Pulmonary artery endothelial cell (primary cell): Measurements from ENCODE around the gene IRF5. TPM values are rescaled to one million over a fixed set of nuclear protein-coding genes. Genes with fewer than 3 reads are reported as not detected.

Source experiments
- DNase-seq: peaks from one replicate; pipeline ENCODE4 v3.0.0-alpha.2; 2011; ENCODE audit warnings: low read depth, low spot score
- total RNA-seq: library from RNA; depleted of rRNA; stranded (reverse); fragments of >200 nt; gene quantifications from 2 replicates; pipeline ENCODE4 v1.2.3, GENCODE V29; 2014

The IRF5 gene
- total RNA-seq, 1 donor from 2014 or later = 0.26 TPM

DNA sequence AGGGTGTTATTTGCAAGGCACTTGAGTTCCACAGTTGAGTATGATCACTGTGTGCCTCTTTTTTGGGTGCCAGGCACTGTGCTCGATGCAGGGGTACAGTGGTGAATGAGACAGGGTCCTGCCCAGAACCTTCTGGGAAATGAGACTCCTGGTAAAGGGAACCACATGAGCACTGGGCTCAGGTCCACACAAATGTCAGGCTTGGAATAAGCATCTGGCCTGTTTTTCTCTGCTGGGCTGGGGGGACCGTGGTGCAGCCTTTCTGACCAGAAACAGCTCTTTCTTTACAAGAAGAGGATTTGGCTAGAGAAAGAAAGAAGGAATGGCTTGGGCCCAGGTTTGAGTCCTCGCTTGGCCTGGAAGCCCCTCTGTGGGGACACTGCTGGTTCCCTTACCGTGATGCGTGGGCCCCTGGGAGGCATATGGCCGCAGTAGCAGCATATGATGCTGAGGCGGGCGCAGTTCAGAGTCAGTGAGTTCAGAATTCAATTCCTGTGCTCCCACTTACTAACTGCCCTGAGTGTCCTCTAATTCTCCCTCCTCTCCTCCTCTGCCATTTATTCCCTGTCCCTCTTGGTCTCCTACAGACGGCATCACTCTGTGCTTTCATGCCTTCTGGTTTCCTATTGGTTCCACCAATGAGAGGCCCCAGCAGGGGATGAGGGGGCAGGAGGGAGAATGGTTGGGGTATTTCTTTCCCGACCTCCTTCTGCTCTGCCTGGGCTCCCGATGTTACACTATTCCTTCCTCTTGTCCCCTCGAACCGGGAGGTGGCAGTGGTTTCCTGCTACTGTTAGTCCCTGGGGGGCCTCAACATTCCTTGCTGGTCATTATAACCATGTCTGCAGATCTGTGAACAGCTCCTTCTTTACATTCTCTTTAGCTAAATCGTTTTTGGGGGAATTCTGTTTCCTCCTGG lies 17.6 kb upstream of the IRF5 start:
- DNase-seq = no peak

DNA sequence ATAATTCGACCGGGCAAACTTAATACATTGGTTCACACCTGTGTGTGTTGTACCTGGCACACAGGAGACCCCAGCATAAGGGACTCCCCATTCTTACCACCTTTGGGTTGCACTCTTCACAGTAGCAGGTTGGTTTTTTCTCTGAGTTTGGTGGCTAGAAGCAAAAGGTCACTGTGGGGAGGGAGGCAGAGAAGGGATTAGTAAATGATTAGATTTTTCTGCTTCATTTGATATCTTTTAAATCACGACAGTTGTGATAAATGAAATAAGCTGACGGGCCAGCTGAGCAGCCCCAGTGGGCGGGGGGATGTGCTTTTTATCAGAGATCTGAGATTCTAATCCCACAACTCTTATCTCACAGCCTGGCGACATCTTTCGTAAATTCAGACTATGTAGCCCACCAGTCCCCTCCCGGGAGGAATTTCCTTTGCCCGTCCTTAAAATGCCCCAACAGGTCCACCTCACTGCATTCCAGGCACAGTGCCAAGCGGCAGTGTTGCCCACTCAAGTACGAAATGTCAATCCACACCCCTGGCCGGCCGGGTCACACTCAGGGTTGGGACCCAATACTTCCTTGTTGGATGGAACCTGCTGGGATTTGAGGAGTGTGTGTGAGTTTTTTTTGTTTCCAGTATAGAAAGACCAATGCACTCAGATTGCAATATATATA lies 16.7 kb upstream of the IRF5 start:
- no peak for DNase-seq

DNA sequence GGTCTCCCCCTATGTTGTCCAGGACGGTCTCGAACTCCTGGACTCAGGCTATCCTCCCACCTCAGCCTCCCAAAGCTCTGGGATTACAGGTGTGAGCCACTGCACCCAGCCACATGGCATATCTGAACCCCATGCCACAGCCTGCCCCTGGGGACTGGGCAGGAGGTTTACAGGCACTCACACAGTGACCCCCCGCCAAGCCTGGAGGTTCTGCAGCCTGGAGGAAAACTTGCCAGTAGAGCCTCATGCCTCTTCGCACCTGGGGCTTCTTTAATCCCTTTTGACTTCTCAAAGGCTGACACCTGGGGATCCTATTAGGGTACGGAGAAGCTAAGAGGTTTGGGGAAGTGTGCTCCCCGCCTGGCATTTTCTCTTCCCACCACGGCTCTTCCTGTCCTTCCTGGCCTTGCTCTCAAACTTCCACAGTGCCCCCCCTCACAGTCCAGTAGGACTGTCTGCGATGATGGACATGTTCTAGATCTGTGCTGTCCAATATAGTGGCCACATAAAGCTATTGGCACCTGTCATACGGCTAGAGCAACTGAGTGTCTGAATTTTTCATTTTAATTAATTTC lies 15.8 kb upstream of the IRF5 start:
- no peak for DNase-seq

DNA sequence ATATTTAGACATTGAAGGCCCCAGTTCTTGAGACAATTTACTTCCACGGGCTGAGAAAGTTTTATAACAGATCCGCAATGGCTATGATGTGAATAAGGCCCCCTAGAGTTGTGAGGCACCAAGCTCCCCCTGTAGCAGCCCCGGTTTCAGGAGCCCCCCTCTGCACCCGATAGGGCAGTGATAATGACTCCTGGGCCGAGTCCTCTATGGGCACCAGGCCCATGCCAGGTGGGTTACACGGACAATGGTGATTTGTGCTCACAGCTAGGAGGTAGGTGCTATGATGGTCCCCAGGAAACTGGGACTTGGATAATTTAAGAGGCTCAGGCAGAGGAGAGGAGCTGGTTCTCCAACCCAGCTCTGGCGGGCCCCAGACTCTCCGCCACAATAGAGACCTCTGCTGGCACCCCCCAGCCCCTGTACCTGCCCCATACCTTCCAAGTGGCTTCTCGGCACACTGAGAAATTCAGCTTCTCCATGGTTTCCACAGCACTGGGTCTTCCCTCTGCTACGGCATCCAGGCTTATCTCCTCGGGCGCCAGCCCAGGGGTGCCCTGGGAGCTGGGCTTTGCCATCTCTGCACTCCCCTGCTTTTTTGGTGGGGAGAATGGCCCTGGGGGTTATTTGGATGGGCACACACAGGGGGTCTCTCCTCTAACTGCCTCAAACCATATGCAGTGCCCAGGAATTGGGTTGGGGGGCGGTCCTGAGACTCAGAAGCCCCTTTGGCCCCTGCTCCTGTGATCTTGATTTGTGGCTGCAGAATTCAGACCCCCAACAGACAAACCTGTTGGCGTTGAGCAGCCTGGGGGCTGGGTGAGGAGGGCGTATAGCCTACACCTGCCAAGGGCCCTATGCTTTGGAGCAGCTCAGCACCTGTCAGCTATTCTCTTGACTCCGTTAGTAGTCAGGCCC lies 15.0 kb upstream of the IRF5 start:
- DNase-seq = no peak

DNA sequence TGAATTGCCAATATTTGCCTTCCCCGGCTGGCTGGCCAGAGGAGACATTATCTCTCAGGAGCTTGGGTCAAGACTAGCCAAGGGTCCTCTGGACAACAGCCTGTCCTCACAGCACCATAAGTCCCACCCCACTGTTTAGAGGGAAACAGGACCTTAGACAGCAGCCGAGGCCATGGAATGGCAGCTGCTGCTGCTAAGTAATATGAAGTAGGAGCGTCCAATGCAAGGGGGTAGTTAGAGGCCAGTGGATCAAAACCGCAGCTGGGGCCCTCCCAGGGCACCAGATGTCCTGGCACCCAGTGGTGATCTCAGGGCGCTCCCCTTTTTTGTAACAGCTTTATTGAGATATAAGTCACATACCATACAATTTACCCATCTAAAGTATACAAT lies 14.3 kb upstream of the IRF5 start:
- DNase-seq = no peak

DNA sequence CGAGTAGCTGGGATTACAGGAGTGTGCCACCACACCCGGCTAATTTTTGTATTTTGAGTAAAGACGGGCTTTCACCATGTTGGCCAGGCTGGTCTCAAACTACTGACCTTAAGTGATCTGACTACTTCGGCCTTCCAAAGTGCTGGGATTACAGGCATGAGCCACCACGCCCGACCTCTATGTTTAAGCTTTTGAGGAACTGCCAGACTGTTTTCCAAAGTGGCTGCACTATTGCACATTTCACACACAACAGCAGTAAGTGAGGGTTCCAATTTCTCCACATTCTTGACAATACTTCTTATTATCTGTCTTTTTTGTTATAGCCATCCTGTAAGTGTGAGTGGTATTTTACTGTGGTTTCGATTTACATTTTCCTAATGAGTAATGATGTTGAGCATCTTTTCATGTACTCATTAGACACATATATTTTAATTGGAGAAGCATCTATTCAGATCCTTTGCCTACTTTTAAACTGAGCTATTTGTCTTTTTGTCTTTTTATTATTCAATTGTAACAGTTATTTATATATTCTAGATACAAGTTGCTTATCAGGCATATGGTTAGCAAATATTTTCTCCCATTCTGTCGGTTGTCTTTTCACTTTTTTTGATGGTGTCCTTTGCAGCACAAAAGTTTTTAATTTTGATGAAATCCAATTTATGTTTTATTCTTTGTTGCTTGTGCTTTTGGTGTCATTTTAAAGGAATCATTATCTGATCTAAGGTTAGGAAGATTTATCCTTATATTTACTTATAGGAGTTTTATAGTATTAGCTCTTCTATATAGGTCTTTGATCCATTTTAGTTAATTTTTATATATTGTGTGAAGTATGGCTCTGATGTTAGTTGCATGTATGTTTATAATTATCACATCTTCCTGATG lies 12.8 kb upstream of the IRF5 start:
- DNase-seq = no peak

DNA sequence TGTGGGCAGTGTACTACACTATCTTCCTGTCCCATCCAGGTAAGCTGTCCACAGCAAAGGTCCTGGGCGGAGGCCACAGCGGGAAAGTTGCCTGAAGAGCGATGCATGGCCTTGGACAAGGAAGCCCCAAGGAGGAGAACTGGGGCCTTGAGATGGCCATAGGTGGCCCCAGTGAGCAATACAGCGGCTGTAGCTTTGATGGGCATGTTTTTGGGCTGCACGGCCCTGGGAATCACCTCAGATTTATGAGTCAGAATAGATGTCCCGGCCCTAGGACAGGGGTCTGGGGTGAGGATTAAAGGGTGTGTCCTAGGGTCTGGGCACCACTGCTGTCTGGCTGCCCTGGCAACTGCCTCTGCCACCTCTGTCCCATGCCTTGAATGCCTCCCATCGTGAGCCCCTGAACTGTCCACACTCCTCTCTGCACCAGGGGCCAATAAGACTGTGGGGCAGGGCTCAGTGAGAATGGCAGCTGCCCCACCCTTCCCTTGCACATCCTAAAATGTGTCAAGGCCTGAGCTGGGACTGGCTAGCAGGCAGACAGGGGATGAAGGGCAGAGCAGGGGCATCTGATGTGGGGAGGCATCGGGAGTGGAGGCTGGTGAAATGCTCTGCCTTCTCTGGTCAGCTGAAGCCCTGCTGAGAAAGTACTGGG lies 9.4 kb upstream of the IRF5 start:
- no peak for DNase-seq

DNA sequence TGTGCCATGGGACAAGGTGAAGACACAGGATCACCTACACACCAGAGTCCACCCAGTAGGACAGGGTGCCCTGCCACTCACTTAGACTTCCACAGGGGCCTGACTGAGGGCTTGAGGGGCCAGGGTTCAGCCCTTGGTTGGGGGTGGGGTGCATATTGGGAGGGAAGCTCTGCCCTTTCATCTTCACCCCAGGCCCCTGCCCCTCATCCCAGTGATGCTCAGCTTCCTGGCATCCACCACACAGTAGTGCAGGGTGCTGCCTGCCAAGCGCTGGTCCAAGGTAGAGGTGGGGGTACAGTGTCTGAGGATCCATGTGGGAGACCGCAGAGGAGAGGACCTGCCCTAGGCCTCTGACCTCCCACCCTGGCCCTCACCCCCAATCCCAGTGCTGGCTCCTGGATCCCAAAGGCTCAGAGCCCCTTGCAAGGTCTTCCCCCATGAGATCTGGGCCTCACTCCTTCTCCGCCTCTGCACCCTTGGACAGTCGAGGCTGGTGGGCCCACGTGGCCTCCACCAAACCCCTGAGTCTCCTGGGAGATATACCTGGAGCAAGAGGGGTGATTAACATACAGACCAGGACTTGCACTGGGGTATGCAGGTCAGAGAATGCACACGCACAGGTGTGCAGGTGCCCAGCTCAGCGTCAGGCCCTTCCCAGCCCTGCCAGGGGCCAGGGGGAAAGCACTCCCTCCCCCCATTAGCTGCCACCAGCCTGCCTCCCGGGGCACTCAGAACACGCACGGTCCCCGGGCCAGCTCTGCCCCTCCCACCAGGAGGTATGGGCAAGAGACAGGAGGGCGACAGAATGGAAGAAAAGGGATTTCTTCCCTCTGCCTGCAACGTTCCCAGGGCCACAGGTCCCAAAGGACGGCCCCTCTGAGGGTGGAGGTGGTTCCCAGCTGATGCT lies 8.6 kb upstream of the IRF5 start:
- no peak for DNase-seq

DNA sequence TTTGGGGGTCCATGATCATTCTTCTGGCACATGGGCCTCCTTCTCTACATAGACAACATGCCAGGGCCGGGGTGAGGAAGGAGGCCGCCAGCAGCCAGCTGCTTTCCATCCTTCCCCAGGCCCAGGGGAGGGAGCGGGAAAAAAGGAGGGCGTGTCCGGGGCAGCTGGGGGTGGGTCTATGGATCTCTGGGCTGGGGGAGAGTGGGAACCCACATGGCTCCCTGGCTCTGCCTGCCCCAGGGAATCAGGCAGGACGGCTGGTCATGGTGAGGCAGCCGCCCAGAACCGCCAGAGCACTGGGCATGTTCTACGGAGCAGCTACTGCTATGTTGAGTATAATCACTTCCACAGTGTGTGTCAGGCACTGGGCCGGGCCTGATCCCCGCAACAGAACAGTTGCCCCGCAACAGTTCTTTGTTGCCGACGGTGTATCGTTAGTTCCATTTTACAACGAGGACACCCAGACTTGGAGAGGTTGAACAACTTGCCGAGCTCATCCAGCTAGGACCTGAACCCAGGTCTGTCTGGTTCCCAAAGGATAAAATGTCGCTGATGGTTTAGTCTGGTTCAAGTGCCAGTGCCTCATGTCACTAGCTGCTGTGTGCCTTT lies 6.4 kb upstream of the IRF5 start:
- DNase-seq = no peak

DNA sequence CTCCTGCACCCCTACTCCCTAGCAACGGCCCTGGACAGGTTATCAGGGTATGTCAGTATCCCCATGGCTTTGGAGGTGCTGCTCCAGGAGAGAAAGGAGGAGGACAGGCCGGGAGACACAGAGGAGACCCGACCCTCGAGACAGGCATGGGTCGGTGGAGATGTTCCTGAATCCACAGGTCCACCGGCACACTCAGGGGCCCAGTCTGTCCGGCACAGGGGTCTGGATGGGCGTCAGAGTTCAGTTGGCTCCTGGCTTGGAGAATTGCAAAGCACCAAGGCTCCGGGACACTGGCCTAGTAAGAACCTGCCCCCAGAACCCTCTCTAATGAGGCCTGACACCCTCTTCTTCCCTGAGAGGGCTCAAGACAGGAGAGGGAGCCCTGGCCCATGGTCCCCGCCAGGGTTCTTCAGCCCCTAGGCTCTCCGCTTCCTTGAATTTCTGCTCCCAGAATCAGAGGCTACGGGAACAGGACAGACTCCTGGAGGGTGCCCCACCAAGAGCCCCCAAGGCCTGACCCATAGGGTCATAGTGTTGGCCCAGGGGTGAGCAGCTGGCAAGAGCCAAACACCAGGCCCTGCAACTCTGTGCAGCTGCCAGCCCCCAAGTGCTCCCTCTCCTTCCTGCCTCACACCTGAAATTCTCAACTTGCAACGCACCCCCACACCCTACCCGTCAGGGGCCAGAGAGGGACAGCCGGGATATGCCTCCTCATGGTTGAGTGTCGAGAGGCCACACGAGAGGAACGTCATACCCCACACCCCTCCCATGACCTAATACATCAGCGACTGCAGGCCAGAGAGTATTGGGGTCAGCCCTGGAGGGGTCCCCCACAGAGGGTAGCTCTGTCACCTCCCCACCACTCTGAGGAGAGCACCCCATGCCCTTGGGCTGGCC lies 5.5 kb upstream of the IRF5 start:
- DNase-seq = no peak

DNA sequence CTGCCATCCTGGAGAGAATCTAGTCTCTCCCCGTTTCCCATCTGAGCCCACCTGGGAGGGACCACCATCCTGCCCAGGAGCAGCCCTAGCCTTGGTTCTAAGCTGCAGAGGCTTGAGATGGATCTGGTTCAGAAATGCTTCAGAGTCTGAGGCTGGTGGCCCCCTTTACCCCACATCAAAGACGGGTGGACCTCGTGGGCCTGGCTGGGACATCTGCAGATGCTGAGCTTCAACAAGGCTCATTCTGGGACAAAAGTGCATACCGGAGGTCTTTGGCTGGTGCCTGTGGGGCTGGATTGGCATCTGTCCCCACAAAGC lies 4.9 kb upstream of the IRF5 start:
- no peak for DNase-seq

DNA sequence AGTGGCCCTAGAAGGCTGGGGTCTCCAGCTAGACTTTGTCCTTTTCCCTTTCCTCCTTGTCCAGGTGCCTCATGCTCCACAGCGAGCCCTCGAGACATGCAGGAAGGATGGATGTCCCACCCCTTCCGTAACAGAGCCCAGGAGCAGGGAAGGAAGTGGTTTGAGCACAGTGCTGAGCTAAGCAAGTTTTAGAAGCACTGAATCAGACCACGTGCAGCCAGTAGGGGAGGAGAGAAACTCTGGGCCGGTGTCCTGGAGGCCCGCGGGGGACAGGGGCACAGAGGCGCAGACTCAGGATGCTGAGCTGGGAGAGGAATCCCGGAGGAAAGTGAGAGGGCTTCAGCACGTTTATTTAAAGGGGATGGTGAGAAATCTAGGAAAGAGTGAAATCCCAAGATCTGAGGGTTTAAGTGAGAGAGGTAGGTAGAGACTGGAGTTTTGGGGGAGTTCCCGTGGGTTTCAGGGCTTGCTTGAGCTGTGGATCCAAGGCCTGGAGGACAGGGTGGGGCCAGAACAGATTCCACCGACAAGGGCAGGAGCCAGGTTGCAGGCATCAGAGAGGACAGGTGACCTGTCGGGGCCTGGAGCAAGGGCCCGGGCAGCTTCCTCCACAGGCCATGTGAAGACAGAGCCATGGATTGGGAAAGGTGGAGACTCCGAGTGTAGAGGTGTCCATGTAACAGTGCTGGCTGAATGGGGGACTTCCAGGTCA lies 4.4 kb upstream of the IRF5 start:
- DNase-seq = no peak

DNA sequence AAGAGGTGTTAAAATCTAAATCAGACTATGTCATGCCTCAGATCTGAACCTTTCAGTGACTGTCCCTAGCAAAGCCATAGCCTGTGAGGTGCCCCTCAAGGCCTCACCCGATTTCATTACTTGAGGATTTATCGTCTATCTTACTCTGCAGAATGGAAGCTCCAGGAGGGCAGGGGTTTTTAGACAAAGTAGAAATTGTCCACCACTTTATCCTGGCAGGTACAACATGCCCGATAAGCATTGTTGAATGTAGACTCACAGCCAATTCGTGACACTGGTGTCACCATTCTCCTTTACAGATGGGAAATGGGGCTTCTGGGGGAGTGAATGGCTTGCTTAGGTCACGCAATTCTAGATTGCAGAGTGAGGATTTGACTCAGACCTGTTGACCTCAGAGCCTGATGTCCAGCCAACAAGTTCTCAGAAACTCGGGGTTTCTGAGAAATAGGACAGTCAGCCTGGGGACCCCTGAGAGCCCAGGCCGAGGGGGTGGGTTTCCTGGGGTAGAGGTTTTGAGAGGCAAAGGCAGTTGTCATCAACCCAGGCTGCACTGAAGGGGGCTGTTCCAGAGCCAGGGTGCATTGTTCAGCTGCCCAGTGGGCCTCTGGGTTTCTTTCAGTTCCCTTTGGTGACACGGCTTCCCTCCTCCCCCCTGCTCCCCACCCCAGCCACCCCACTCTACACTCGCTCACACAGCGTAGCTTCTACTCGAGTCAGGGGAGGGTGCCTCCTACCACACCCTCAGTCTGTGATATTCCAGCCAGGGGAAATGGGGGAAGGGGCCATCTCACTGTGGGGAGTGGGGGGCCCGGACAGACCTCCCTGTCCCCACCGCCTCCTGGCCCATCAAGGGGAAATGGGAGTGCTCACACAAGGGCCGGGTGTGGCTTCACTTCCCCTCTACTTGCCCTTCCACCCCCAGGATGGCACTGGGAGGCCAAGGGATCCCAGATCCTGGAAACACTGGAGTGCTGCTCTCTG lies 3.1 kb upstream of the IRF5 start:
- no peak for DNase-seq

DNA sequence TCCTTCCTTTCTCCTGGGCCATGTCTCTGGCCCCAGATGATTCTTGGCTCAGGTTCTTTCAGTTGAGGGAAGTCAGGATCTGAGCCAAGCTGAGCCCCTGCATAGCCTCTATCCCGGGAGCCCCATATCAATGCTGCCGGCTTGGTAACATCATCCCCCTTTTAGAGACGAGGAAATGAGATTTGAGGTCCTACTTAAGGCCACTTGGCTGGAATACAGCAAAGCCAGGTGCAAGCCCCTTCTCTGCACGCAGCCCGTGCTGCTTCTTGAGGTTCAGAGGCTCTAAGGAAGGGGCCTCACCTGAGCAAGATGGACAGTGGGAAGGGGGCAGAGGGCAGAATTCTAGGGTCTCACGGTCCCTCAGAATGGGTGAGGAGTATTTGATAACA lies 2.4 kb upstream of the IRF5 start:
- DNase-seq = no peak

DNA sequence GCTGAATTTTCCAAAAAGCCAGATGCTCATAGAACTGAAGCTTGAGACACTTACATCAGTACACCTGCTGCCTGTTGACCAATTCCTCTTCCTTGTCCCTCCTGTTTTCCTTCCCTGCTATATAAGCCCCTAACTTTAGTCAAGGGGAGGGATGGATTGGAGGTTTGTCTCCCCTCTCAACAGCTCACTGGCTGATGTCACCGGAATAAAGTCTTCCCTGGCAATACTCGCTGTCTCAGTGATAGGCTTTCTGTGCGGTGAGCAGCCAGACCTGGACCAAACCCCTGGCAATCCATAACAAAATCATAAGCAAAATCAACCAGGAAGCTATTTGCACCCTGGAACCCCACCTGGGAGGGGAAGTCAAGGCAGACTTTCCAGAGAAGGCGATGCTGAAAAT lies 929 bp upstream of the IRF5 start:
- DNase-seq = no peak

DNA sequence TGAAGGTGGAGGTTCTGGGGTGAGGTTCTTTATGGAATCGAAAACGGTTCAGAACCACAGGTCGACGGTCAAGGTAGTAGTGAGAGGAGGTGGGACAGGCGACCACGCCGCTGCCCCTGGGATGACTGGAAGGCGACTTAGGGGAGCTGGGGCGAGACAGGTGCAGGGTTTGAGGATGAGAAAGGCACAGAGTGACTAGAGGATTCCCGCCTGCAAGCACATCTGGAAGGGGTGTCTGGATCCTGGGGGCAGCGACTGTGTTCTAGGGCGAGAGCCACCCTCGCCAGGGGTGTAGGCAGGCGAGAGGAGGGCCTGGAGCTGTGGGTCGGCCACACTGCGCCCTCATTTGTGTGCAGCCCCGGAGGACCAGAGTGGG lies 468 bp upstream of the IRF5 start:
- DNase-seq = no peak
